ENCODE data around the gene IQCM. TPM values are rescaled to one million over a fixed set of nuclear protein-coding genes. Genes with fewer than 3 reads are reported as not detected.

IQCM gene
- total RNA-seq, 1 experiment from 2014 or later: 0.11 TPM

DNA sequence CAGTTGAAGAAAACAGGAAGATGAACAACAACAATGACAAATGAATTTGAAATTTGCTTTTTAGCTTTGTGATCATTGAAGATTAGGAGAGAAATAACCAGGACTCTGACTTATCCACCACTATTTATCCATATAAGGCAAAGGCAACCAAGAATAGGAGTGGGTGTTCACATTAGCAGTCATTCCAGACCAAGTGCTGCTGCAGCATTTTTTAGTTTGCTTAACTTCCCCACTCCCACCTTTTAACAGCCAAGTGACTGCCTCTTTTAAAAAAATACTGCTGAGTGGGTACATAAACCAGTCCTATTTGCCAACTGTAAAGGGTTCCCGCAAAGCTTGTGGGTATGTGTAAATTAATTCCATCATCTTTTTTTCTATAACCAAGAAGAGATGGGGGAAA, 230.9 kb downstream of the IQCM start (continued):
- TF ChIP-seq, protein P1, sequence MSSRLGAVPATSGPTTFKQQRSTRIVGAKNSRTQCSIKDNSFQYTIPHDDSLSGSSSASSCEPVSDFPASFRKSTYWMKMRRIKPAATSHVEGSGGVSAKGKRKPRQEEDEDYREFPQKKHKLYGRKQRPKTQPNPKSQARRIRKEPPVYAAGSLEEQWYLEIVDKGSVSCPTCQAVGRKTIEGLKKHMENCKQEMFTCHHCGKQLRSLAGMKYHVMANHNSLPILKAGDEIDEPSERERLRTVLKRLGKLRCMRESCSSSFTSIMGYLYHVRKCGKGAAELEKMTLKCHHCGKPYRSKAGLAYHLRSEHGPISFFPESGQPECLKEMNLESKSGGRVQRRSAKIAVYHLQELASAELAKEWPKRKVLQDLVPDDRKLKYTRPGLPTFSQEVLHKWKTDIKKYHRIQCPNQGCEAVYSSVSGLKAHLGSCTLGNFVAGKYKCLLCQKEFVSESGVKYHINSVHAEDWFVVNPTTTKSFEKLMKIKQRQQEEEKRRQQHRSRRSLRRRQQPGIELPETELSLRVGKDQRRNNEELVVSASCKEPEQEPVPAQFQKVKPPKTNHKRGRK (CRISPR knock-in tag; IDR thresholded peaks at IDR 0.05; ENCODE audit: borderline replicate concordance): no peak

DNA sequence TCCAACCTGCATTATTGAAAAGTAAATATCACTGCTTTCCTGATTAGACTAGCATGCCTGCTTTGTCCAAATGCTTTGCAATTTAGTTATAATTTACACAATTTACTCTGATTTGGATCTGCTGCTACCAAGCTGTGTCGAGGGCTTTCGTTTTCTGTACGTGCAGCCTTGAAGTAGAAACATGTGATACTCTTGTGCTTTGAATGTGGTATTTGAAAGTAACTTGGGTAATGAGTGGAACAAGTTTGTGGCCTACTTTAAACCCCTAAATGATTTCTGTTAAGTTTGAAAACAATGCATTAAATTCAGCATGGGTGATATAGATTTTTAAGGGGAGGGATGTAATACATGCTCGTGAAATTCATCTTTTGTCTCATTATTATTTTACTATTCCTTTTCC, 240.7 kb downstream of the IQCM start:
- TF ChIP-seq, protein P2, sequence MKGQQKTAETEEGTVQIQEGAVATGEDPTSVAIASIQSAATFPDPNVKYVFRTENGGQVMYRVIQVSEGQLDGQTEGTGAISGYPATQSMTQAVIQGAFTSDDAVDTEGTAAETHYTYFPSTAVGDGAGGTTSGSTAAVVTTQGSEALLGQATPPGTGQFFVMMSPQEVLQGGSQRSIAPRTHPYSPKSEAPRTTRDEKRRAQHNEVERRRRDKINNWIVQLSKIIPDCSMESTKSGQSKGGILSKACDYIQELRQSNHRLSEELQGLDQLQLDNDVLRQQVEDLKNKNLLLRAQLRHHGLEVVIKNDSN (CRISPR knock-in tag; IDR thresholded peaks at IDR 0.05): no peak
- TF ChIP-seq ETV6 (CRISPR knock-in tag; IDR thresholded peaks at IDR 0.05) (no peak), RORB (CRISPR knock-in tag; IDR thresholded peaks at IDR 0.05) (no peak), ZNF423 (CRISPR knock-in tag; IDR thresholded peaks at IDR 0.05) (no peak), MXD4 (CRISPR knock-in tag; IDR thresholded peaks at IDR 0.05; ENCODE audit: borderline replicate concordance) (no peak)
- H3K27me3 Mint-ChIP-seq (ENCODE audit: low read depth): no peaks in the 10 kb centered on the region
- no peaks in the 10 kb centered on the region for H3K36me3 Mint-ChIP-seq
- H3K27ac Mint-ChIP-seq: no peak overlapping the region
- DNase-seq (ENCODE audit: low spot score) (no peak), ATAC-seq (no peak)
- no peaks in the 10 kb centered on the region for H3K4me1 Mint-ChIP-seq
- H3K4me3 Mint-ChIP-seq: no peak overlapping the region
- CTCF ChIA-PET: no interaction called here
- POLR2A ChIA-PET: no interaction called here
- H3K9me3 Mint-ChIP-seq: no peaks in the 10 kb centered on the region

DNA sequence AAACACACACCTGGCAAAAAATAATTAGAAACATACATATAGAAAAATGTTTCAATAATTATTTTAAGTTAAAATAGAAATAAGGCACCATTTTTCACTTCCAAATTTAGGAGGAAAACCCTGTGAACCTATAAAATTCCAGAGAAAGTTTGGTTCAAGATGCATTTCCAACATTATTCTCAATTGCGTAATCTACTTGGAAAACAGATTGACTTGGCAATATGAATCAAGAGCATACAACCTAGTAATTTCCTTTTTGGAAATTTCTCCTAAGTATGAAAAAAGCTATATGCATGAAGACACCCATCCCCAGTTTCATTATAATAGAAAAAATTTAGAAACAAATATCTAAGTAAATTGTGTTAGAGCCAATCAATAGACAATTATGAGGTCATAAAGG, 242.9 kb downstream of the IQCM start:
- POLR2A ChIA-PET: no interaction called here
- Mint-ChIP-seq H3K36me3 (no peaks in the 10 kb centered on the region), H3K9me3 (no peaks in the 10 kb centered on the region), H3K27me3 (ENCODE audit: low read depth) (no peaks in the 10 kb centered on the region), H3K27ac (no peak overlapping the region), H3K4me3 (no peak overlapping the region), H3K4me1 (no peaks in the 10 kb centered on the region)
- CTCF ChIA-PET: no interaction called here
- no peak for TF ChIP-seq ZNF416 (CRISPR knock-in tag; IDR thresholded peaks at IDR 0.05)
- TF ChIP-seq ETV6 (CRISPR knock-in tag; IDR thresholded peaks at IDR 0.05): no peak
- TF ChIP-seq SP1 (CRISPR knock-in tag; conservative IDR thresholded peaks at IDR 0.05): no peak
- no peak for TF ChIP-seq NFATC4 (CRISPR knock-in tag; IDR thresholded peaks at IDR 0.05)
- no peak for TF ChIP-seq TEAD1 (CRISPR knock-in tag; IDR thresholded peaks at IDR 0.05)
- no peak for TF ChIP-seq NR2C2 (CRISPR knock-in tag; IDR thresholded peaks at IDR 0.05)
- no peak for TF ChIP-seq TCF7 (CRISPR knock-in tag; IDR thresholded peaks at IDR 0.05; ENCODE audit: low read depth)
- TF ChIP-seq, protein P3, sequence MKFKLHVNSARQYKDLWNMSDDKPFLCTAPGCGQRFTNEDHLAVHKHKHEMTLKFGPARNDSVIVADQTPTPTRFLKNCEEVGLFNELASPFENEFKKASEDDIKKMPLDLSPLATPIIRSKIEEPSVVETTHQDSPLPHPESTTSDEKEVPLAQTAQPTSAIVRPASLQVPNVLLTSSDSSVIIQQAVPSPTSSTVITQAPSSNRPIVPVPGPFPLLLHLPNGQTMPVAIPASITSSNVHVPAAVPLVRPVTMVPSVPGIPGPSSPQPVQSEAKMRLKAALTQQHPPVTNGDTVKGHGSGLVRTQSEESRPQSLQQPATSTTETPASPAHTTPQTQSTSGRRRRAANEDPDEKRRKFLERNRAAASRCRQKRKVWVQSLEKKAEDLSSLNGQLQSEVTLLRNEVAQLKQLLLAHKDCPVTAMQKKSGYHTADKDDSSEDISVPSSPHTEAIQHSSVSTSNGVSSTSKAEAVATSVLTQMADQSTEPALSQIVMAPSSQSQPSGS (CRISPR knock-in tag; IDR thresholded peaks at IDR 0.05; ENCODE audit: borderline replicate concordance, low read depth): no peak
- TF ChIP-seq, protein P4, sequence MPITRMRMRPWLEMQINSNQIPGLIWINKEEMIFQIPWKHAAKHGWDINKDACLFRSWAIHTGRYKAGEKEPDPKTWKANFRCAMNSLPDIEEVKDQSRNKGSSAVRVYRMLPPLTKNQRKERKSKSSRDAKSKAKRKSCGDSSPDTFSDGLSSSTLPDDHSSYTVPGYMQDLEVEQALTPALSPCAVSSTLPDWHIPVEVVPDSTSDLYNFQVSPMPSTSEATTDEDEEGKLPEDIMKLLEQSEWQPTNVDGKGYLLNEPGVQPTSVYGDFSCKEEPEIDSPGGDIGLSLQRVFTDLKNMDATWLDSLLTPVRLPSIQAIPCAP (CRISPR knock-in tag; IDR thresholded peaks at IDR 0.05): no peak
- no peak for TF ChIP-seq NR1H2 (CRISPR knock-in tag; IDR thresholded peaks at IDR 0.05)
- TF ChIP-seq EMX1 (CRISPR knock-in tag; IDR thresholded peaks at IDR 0.05): no peak
- TF ChIP-seq JAZF1 (CRISPR knock-in tag; IDR thresholded peaks at IDR 0.05): no peak
- ATAC-seq (no peak), DNase-seq (ENCODE audit: low spot score) (no peak)

DNA sequence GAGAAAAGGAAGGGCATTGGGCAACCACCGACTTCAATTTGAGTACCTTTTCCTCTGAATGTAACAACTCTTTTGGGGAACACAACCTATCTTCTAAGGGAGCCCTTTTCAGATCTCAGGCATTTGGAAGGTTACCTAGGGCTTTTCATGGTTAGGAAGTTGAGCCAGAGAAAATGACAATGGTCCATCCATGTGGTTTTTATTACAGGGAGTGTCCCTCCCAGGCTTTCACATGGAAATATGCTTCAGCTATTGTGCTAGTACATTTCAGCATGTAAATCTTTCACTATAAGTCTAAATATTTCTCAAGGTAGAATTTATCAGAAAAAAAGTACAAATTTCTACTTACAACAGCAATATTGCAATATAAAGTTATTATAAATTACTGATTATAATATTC, 259.8 kb downstream of the IQCM start:
- ATAC-seq: no peak
- no peaks in the 10 kb centered on the region for H3K4me1 Mint-ChIP-seq
- no peaks in the 10 kb centered on the region for H3K36me3 Mint-ChIP-seq
- H3K9me3 Mint-ChIP-seq: peaks cover 8% of the 10 kb centered on the region
- ChIA-PET CTCF (no interaction called here), POLR2A (no interaction called here)
- H3K27ac Mint-ChIP-seq: no peak overlapping the region
- H3K27me3 Mint-ChIP-seq (ENCODE audit: low read depth): no peaks in the 10 kb centered on the region
- no peak for DNase-seq (ENCODE audit: low spot score)
- H3K4me3 Mint-ChIP-seq: no peak overlapping the region
- TF ChIP-seq JAZF1 (CRISPR knock-in tag; IDR thresholded peaks at IDR 0.05) (no peak), OVOL2 (CRISPR knock-in tag; IDR thresholded peaks at IDR 0.05; ENCODE audit: borderline replicate concordance) (no peak), NFE2L1 (CRISPR knock-in tag; IDR thresholded peaks at IDR 0.05) (no peak), ZNF423 (CRISPR knock-in tag; IDR thresholded peaks at IDR 0.05) (no peak), TEAD4 (CRISPR knock-in tag; IDR thresholded peaks at IDR 0.05) (no peak), FOXJ3 (CRISPR knock-in tag; IDR thresholded peaks at IDR 0.05; ENCODE audit: borderline replicate concordance) (no peak), GABPB1 (CRISPR knock-in tag; IDR thresholded peaks at IDR 0.05) (no peak), ZNF416 (CRISPR knock-in tag; IDR thresholded peaks at IDR 0.05) (no peak)
- TF ChIP-seq, protein P5, sequence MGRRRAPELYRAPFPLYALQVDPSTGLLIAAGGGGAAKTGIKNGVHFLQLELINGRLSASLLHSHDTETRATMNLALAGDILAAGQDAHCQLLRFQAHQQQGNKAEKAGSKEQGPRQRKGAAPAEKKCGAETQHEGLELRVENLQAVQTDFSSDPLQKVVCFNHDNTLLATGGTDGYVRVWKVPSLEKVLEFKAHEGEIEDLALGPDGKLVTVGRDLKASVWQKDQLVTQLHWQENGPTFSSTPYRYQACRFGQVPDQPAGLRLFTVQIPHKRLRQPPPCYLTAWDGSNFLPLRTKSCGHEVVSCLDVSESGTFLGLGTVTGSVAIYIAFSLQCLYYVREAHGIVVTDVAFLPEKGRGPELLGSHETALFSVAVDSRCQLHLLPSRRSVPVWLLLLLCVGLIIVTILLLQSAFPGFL (CRISPR knock-in tag; IDR thresholded peaks at IDR 0.05; ENCODE audit: borderline replicate concordance): no peak
- TF ChIP-seq, protein P6, sequence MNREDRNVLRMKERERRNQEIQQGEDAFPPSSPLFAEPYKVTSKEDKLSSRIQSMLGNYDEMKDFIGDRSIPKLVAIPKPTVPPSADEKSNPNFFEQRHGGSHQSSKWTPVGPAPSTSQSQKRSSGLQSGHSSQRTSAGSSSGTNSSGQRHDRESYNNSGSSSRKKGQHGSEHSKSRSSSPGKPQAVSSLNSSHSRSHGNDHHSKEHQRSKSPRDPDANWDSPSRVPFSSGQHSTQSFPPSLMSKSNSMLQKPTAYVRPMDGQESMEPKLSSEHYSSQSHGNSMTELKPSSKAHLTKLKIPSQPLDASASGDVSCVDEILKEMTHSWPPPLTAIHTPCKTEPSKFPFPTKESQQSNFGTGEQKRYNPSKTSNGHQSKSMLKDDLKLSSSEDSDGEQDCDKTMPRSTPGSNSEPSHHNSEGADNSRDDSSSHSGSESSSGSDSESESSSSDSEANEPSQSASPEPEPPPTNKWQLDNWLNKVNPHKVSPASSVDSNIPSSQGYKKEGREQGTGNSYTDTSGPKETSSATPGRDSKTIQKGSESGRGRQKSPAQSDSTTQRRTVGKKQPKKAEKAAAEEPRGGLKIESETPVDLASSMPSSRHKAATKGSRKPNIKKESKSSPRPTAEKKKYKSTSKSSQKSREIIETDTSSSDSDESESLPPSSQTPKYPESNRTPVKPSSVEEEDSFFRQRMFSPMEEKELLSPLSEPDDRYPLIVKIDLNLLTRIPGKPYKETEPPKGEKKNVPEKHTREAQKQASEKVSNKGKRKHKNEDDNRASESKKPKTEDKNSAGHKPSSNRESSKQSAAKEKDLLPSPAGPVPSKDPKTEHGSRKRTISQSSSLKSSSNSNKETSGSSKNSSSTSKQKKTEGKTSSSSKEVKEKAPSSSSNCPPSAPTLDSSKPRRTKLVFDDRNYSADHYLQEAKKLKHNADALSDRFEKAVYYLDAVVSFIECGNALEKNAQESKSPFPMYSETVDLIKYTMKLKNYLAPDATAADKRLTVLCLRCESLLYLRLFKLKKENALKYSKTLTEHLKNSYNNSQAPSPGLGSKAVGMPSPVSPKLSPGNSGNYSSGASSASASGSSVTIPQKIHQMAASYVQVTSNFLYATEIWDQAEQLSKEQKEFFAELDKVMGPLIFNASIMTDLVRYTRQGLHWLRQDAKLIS (CRISPR knock-in tag; IDR thresholded peaks at IDR 0.05; ENCODE audit: borderline replicate concordance): no peak
